IPS-18a (cell line): Measurements from ENCODE around the gene RSPO4.

ENCODE experiments used
- H3K27ac ChIP-seq: one replicate; pipeline ENCODE4 v1.5.1; 2013; ENCODE audit warnings: low read length
- H3K27me3 ChIP-seq: one replicate; pipeline ENCODE4 v1.6.1; 2013; ENCODE audit warnings: mild to moderate bottlenecking, low read length; ENCODE audit not compliant: control insufficient read depth, insufficient read depth
- H3K36me3 ChIP-seq: one replicate; pipeline ENCODE4 v1.6.1; 2013; ENCODE audit warnings: low read depth, low read length; ENCODE audit not compliant: control insufficient read depth
- H3K4me1 ChIP-seq: one replicate; pipeline ENCODE4 v1.6.1; 2013; ENCODE audit warnings: low read depth, low read length; ENCODE audit not compliant: control insufficient read depth
- H3K4me3 ChIP-seq: one replicate; pipeline ENCODE4 v1.5.1; 2013; ENCODE audit warnings: low read length
- H3K9ac ChIP-seq: one replicate; pipeline ENCODE4 v1.6.1; 2013; ENCODE audit warnings: mild to moderate bottlenecking, low read length, moderate library complexity
- H3K9me3 ChIP-seq: one replicate; pipeline ENCODE4 v1.6.1; 2013; ENCODE audit warnings: low read depth, low read length; ENCODE audit not compliant: control insufficient read depth

Gene RSPO4

DNA sequence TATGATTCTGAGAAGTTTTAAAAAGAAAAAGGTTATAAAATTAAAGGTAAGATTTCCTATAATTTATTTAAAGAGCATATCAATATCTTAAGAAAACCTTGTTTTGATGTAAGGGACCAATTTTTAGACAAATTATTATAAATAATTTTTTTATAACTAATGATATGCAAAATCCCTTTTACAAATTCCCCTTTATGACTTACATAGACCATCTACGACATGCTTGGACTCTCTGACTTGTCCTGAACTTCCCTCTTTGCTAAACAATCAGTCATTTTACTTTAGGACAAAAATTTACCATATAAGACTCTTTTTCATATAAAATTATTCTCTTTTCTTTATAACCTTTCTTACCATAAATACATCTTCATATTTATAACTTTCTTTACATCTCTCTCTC is 70.7 kb downstream of the RSPO4 start:
- no peak overlapping the region for H3K4me3 ChIP-seq
- peaks cover 26% of the 10 kb centered on the region for H3K9me3 ChIP-seq
- no peaks in the 10 kb centered on the region for H3K4me1 ChIP-seq

DNA sequence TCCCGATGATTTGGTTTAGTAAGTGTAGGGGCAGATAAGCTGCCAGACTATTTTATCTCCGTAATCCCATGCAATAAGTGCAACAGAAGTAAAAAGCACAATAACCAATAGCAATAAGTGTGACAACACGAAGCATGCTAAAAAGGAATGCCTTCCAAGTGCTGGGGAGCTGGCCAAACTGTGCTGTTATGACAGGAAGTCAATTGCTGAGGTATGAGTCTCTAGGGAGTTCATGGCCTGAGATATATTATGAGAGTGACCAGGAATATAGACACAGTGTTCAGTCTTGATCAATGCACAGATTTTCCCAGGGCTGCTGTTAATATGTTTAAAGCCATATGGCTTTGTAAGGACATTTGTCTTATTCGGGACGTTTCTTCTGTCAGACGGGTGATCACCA is 75.4 kb downstream of the RSPO4 start:
- H3K4me3 ChIP-seq: no peak overlapping the region
- no peak overlapping the region for H3K9ac ChIP-seq
- no peaks in the 10 kb centered on the region for H3K36me3 ChIP-seq
- H3K9me3 ChIP-seq: peaks cover 22% of the 10 kb centered on the region
- H3K27me3 ChIP-seq: no peaks in the 10 kb centered on the region
- H3K27ac ChIP-seq: no peak overlapping the region
- no peaks in the 10 kb centered on the region for H3K4me1 ChIP-seq

More for the DNA sequence above, 70.7 kb downstream of the RSPO4 start:
- no peak overlapping the region for H3K9ac ChIP-seq
- no peaks in the 10 kb centered on the region for H3K27me3 ChIP-seq
- no peak overlapping the region for H3K27ac ChIP-seq
- H3K36me3 ChIP-seq: no peaks in the 10 kb centered on the region

DNA sequence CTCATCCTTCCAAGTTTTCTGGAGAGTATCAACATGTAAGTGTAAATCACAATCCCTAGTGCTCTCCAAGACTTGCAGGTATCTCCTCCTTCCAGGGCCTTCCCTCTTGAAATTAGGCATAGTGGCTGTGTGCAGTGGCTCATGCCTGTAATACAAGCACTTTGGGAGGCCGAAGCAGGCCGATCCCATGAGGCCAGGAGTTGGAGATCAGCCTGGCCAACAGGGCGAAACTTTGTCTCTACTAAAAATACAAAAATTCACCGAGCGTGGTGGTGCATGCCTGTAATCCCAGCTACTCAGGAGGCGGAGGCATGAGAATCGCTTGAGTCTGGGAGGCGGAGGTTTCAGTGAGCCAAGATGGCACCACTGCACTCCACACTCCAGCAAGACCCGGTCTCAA is 76.6 kb downstream of the RSPO4 start:
- Histone ChIP-seq H3K27ac (no peak overlapping the region), H3K4me3 (no peak overlapping the region), H3K9ac (no peak overlapping the region)

DNA sequence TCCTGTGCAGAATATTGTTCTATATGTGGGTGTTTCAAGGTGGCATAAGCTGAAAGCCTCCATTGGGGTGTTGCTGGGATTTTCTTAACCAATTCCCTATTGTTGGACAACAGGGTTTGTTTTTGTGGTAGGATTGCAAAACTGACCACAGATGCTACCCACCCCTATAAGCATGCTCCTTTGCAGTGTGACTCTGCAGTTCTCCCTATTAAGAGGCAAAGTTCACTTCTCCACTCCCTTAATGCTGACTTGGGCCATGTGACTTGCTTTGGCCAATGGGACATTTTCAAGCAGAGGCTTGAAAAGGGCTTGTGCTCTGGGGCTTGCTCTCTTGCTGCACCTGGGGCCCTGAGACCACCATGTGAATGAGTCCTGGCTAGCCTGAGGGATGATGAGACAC is 77.5 kb downstream of the RSPO4 start:
- Histone ChIP-seq H3K36me3 (no peaks in the 10 kb centered on the region), H3K4me3 (no peak overlapping the region), H3K27me3 (no peaks in the 10 kb centered on the region), H3K4me1 (no peaks in the 10 kb centered on the region), H3K9me3 (peaks cover 5% of the 10 kb centered on the region), H3K27ac (no peak overlapping the region), H3K9ac (no peak overlapping the region)

More for the DNA sequence above, 76.6 kb downstream of the RSPO4 start:
- Histone ChIP-seq H3K27me3 (no peaks in the 10 kb centered on the region), H3K36me3 (no peaks in the 10 kb centered on the region), H3K4me1 (no peaks in the 10 kb centered on the region), H3K9me3 (peaks cover 12% of the 10 kb centered on the region)

DNA sequence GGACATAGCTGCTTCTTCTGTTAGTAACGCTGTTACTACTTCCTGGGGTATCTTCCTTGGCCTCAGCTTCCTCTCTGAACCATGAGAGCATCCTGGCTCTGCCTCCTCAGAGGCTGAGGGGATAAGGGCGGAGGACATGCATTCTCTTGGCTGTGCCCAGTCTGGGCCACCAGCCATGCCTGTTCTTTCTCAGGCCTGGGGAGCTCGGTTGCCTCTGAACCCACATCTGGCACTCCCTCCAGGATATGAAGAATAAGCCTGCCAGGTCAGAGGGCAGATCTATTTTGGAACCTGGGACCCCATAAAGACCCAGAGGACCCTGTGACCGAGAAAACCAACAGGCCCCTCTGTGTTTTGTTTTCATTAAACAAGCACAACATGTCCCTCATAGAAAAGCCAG is 79.3 kb downstream of the RSPO4 start:
- H3K27ac ChIP-seq: no peak overlapping the region
- no peak overlapping the region for H3K9ac ChIP-seq
- no peaks in the 10 kb centered on the region for H3K36me3 ChIP-seq
- no peaks in the 10 kb centered on the region for H3K9me3 ChIP-seq
- H3K4me1 ChIP-seq: no peaks in the 10 kb centered on the region
- no peaks in the 10 kb centered on the region for H3K27me3 ChIP-seq
- H3K4me3 ChIP-seq: no peak overlapping the region

DNA sequence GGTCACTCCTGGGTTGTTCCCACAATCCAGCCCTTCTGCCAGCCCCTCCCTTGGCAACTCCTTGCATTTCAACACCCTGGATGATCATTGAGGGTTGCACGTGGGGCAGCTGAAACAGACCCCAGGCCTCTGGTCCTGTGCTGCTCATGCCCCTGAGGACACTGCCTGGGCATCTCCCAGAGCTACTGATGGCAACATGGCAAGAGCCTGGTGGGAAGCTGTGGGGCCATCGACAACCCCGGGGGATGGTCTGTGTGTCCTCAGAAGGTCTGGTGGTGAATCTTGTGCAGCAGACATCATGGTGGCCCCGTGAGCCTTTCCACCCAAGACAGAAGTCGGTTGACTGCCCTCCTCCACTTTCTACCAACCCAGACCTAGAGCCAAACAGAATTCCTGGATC is 81.0 kb downstream of the RSPO4 start:
- H3K9ac ChIP-seq: no peak overlapping the region
- H3K9me3 ChIP-seq: no peaks in the 10 kb centered on the region
- H3K4me1 ChIP-seq: peaks cover 6% of the 10 kb centered on the region

DNA sequence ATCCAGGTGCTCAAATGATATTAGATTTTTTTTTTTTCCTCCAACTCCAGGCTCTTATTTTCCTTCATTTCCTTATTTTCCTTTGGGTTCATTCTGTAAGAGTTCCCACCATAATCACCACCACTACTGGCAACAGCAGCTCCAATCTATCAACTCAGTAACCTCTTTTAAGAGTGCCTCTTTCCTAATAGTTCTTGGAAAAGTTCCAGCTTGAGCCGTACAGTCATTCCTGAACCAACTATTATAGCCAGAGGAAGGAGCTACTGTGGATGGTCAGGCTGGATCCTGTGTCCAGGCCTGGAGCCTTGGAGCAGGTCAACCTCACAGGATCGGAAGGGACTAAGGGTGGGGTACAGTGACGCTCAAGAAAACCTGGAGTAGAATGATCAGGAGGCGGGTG is 81.8 kb downstream of the RSPO4 start:
- no peaks in the 10 kb centered on the region for H3K36me3 ChIP-seq
- H3K4me1 ChIP-seq: peaks cover 6% of the 10 kb centered on the region
- no peak overlapping the region for H3K4me3 ChIP-seq
- no peak overlapping the region for H3K27ac ChIP-seq
- no peak overlapping the region for H3K9ac ChIP-seq
- no peaks in the 10 kb centered on the region for H3K9me3 ChIP-seq
- no peaks in the 10 kb centered on the region for H3K27me3 ChIP-seq

More for the DNA sequence above, 81.0 kb downstream of the RSPO4 start:
- no peaks in the 10 kb centered on the region for H3K27me3 ChIP-seq
- no peak overlapping the region for H3K27ac ChIP-seq
- no peak overlapping the region for H3K4me3 ChIP-seq
- no peaks in the 10 kb centered on the region for H3K36me3 ChIP-seq

DNA sequence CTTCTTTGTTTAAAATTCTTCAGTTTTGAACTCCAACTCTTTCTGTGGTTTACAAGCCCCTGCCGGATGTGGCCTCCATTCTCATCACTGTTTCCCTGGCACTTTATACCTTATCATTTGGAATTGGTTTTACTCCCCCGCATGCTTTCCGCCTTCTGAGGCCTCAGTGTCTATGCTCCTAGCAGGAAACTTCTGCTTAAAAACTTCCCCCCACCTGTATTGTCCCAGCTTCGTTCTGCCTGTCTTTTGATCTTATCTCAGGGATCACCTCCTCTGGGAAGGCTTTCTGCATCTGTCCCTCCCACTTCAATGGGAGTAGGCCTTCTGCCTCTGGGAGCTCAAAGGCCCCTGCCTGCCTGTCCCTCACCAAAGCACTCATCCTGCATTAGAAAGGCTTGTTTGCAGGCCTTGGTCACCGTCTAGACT is 82.6 kb downstream of the RSPO4 start:
- H3K36me3 ChIP-seq: no peaks in the 10 kb centered on the region
- no peaks in the 10 kb centered on the region for H3K9me3 ChIP-seq
- H3K9ac ChIP-seq: no peak overlapping the region
- no peak overlapping the region for H3K27ac ChIP-seq
- peaks cover 6% of the 10 kb centered on the region for H3K4me1 ChIP-seq
- H3K4me3 ChIP-seq: no peak overlapping the region
- H3K27me3 ChIP-seq: no peaks in the 10 kb centered on the region

DNA sequence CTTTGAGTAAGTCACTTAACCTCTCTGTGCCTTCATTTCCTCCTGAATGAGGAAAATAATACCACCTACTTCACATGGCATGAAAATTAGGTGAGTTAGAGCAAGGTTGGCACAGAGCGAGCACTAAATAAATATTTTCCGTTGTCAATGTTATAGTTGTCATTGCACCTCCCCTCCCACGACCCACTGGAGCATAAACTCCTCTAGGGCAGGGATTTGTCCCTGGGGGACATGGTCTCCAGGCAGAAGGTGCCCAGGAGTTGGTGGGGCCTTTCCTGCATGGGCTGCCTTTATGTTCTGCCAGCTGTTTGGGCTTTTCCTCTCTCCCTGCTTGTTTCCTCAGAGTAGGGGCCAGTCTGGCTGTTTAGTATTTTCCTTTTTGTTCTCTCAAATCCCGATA is 84.7 kb downstream of the RSPO4 start:
- H3K4me3 ChIP-seq: no peak overlapping the region
- H3K9ac ChIP-seq: no peak overlapping the region
- H3K27me3 ChIP-seq: no peaks in the 10 kb centered on the region
- H3K9me3 ChIP-seq: no peaks in the 10 kb centered on the region
- H3K4me1 ChIP-seq: peaks cover 6% of the 10 kb centered on the region
- H3K27ac ChIP-seq: no peak overlapping the region
- H3K36me3 ChIP-seq: no peaks in the 10 kb centered on the region

DNA sequence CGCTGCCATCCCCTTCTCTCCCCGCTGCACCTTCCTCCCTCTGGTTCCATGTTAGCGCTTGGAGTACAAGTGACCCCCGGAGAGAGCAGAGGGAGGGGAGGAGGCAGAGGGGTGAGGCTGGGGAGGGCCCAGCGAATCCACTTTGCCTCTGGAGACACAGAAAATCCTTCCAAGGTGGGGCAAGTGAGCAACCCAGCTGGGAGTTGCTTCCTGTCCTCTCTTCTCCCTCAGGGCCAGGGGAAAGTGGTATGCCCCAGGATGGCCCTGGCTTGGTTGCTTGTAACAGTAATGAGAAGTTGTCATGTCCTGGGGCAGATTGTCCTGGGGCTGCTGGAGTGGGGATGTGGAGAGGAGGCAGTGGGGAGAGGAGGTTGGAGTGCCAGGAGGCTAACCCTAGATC is 85.3 kb downstream of the RSPO4 start:
- no peaks in the 10 kb centered on the region for H3K9me3 ChIP-seq
- H3K9ac ChIP-seq: no peak overlapping the region
- no peak overlapping the region for H3K27ac ChIP-seq
- no peak overlapping the region for H3K4me3 ChIP-seq
- peaks cover 6% of the 10 kb centered on the region for H3K4me1 ChIP-seq
- H3K36me3 ChIP-seq: no peaks in the 10 kb centered on the region
- H3K27me3 ChIP-seq: no peaks in the 10 kb centered on the region

DNA sequence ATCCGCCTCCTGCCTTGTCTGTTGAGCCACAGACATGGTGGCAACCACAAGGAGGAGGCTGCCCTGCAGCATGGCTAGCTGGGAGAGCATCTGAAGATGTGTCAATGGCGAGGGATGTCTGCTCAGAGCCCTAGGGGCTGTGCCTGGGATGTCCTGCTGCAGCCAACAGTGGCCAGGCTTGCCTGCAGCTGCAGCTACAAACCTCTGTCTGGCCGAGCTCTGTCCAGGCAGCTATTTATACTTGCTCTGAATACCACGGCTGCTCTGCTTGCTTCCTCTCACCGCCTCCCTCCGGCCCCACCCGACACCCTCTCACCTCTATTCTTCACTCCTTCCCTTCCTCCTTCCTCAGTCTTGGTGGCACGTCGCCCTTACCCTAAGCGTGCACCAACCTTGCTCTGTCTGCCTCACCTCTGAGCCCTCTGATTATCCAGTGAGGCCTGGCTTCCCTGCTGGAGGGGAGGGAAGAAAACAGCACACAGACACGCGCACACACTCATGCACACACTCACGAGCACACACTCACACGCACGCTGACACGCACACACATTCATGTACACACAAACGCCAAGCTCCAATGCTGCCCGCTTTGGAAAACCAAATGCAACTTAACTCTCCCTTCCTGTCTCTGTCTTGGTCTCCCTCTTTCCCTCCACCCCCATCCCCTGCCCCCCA is 85.8 kb downstream of the RSPO4 start, which contains the start of gene ANGPT4:
TSS of gene ANGPT4 (minus strand) at position 210 of the 675 bp plus-strand sequence. CDS start at position 90, 120 bp downstream.
- Histone ChIP-seq H3K4me1 (peaks cover 6% of the 10 kb centered on the region), H3K4me3 (no peak within 1 kb of the TSS), H3K36me3 (no peaks in the 10 kb centered on the region), H3K9ac (no peak within 1 kb of the TSS), H3K27me3 (no peaks in the 10 kb centered on the region), H3K27ac (no peak within 1 kb of the TSS), H3K9me3 (no peaks in the 10 kb centered on the region)

DNA sequence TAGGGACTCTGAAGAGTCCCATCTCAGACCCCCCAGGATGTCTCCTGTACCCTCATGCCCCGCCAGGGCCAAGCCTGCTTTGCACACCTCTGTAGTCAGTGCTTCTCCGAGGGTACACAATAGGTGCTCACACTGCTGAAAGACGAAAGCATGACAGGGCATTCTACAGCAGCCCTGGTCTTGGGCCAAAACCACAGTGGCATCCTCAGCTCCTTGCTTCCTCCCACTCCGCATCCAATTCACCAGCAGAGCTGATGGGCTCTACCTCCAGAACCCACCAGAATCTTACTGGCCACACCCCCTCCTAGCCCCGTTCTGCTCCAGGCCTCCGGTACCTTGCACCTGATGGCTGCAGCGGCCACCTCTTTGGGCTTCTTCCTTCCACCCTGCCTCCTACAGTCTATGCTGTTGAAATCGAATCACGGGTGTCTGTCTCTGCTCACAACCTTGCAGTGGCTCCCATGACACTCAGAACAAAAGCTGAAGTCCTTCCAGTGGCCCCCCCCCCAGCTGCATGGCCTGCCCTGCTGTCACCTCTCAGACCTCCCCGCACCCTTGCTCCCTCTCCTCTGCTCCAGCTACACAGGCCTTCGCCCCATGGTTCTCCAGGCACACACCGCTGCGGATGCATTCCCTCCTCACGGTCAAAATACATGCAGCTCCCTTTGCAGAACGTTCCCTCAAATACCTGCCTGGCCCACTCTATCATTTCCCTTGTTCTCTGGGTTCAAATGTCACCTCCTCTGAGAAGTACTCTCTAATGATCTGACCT is 87.2 kb downstream of the RSPO4 start:
- H3K9ac ChIP-seq: no peak overlapping the region
- no peaks in the 10 kb centered on the region for H3K9me3 ChIP-seq
- no peaks in the 10 kb centered on the region for H3K36me3 ChIP-seq
- H3K27ac ChIP-seq: no peak overlapping the region
- no peaks in the 10 kb centered on the region for H3K27me3 ChIP-seq
- H3K4me3 ChIP-seq: no peak overlapping the region
- peaks cover 6% of the 10 kb centered on the region for H3K4me1 ChIP-seq
